Panc1 (cell line): ENCODE measurements around the gene CNTN4.

Source experiments
- POLR2AphosphoS5 ChIP-seq: IDR thresholded peaks from 2 replicates; pipeline ENCODE4 v1.6.1; 2012; ENCODE audit warnings: mild to moderate bottlenecking, low read depth, low read length, moderate library complexity
- SIN3A ChIP-seq: IDR thresholded peaks from 2 replicates; pipeline ENCODE4 v1.6.1; 2012; ENCODE audit warnings: low read depth, mild to moderate bottlenecking, low read length, moderate library complexity, borderline replicate concordance; ENCODE audit not compliant: insufficient read depth
- TCF7L2 ChIP-seq: IDR thresholded peaks from 2 replicates; pipeline ENCODE4 v1.6.1; 2011; ENCODE audit warnings: mild to moderate bottlenecking, low read depth, low read length, inconsistent platforms
- TF ChIP-seq, protein P1 (sequence below): fragments of 450-650 bp; IDR thresholded peaks from 2 replicates; pipeline ENCODE4 v1.5.1; 2017; ENCODE audit warnings: mild to moderate bottlenecking

DNA sequence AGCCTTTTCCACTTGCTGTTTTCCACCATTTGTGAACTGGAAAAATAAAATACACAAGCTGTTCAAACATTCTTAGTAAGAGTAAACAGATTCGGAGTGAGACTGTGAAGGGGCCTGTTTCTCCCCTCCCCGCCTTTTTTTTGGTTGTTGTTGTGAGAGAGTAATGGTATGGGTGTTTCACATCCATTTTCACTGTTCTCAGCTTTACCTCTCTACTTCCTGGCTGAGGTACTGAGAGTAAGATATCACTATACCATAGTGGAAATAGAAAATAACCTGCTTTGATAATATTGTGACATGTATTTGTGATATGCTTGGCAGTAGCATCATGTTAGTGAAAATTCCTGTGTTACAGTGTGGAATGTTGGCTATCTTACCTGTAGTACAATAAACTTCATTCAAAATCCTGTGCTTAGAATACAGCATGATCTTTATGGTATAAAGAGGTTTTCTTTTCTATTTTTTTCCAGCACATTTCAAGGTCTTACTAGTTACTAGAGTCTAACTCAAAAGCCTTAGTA is 12.0 kb downstream of the CNTN4 start:
- TF ChIP-seq, protein P1, sequence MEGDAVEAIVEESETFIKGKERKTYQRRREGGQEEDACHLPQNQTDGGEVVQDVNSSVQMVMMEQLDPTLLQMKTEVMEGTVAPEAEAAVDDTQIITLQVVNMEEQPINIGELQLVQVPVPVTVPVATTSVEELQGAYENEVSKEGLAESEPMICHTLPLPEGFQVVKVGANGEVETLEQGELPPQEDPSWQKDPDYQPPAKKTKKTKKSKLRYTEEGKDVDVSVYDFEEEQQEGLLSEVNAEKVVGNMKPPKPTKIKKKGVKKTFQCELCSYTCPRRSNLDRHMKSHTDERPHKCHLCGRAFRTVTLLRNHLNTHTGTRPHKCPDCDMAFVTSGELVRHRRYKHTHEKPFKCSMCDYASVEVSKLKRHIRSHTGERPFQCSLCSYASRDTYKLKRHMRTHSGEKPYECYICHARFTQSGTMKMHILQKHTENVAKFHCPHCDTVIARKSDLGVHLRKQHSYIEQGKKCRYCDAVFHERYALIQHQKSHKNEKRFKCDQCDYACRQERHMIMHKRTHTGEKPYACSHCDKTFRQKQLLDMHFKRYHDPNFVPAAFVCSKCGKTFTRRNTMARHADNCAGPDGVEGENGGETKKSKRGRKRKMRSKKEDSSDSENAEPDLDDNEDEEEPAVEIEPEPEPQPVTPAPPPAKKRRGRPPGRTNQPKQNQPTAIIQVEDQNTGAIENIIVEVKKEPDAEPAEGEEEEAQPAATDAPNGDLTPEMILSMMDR, result no peak
- TF ChIP-seq POLR2AphosphoS5 (no peak), TCF7L2 (no peak), SIN3A (no peak)
